ENCODE data around the gene GPRASP2.
A peak's percentile ranks its signal among the peaks of the same experiment; 100 is the strongest.
"Not testable (repeated sequence)": the region's sequence is repeated elsewhere in the genome, so short reads cannot be mapped to it uniquely, and the experiment has no call there.

The GPRASP2 gene

GRCh38 chrX:102712216-102712966 lies at the start of gene GPRASP2:
GPRASP2 (plus strand) TSS chrX:102712448; CDS start chrX:102714870, 2,422 bp downstream.
- peak; percentile 16 for DNase-seq

DNA sequence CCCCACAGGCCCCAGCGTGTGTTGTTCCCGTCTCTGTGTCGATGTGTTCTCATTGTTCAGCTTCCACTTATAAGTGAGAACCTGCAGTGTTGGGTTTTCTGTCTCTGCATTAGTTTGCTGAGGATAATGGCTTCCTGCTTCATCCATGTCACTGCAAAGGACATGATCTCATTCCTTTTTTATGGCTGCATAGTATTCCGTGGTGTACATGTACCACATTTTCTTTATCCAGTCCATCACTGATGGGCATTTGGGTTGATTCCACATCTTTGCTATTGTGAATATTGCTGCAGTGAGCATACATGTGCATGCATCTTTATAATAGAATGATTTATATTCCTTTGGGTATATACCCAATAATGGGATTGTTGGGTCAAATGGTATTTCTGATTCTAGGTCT lies 48.4 kb upstream of the GPRASP2 start:
- DNase-seq: not testable (repeated sequence)

DNA sequence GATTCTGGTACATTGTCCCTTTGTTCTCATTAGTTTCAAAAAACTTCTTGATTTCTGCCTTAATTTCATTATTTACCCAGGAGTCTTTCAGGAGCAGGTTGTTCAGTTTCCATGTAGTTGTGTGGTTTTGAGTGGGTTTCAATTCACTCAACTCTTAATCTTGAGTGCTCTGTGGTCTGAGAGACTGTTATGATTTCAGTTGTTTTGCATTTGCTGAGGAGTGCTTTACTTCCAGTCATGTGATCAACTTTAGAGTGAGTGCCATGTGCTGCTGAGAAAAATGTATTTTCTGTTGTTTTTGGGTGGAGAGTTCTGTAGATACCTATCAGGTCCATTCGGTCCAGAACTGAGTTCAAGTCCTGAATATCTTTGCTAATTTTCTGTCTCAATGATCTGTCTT lies 45.2 kb upstream of the GPRASP2 start:
- not testable (repeated sequence) for DNase-seq

GRCh38 chrX:102669526-102669925 lies 42.7 kb upstream of the GPRASP2 start:
- no peak for DNase-seq

DNA sequence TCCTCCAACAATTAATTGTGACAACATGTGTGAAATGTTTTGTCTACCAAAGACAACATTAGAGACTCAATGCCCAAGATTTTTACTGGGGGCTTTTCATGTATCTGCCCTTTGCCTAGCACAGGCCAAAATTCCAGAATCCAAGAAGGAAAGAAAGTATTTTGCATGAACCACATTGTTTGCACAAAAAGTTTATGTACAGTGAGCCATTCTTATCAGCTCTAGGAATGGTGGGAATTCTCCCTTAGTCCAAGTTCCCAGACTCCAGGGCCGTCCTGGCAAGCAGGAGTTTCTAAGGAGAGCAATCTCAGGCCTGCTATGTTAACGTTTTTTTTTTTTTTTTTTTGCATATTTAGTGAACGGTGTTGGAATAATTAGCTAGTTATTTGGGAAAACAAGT lies 39.4 kb upstream of the GPRASP2 start:
- DNase-seq: no peak

- not testable (repeated sequence) for DNase-seq
Measured at GRCh38 chrX:102677479-102677878, 34.8 kb upstream of the GPRASP2 start.

DNA sequence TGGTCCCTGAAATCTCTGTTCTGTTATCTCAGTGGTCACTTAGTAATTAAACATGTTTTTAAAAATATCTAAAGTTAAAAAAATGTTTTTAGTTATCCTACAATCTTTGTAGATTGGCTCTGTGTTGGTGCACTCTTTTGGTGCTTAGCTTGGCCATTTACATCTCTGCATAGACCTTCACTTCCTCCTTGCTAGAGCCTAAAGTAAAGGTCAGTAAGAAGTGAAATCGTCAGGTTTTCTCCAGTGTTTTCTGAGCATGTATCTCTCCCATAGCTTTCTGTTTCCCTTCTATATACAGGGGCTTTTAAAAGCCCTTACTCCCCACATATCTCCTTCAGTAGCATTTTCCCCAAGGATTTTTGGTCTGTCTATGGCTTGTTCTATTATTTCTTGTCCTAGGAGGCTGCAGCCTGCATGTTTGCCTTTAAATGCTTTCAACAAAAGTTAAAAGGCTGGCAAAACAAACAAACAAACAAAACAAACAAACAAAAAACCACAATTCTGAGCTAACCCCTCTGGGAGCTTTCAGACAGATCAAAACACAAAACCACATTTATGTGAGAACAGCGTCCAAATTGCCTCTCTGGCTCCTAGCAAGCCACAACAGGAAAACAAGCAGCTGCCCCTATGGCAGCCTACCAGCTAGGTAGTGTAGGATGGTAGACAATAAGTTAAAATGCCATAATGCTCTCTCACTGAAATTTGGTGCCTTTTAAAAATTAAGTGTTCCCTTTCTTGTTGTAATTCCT lies 27.3 kb upstream of the GPRASP2 start:
- no peak for DNase-seq

GRCh38 chrX:102694749-102695148 lies 17.5 kb upstream of the GPRASP2 start:
- no peak for DNase-seq

DNA sequence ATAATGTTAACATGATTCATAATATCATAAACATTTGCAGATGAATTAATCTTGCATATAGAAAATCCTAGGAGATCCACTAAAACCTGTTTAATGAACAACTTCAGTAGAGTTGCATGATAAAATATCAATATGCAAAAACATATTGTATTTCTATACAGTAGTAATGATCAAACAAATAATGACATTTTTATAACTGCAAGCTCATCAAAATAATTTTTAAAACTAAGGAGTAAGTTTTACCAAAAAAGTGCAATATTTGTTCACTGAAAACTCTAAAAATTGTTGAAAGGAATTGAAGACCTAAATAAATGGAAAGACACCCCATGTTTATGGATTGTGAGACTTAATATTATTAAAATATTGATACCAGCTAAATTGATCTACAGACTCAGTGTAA lies 15.9 kb upstream of the GPRASP2 start:
- DNase-seq: no peak

DNA sequence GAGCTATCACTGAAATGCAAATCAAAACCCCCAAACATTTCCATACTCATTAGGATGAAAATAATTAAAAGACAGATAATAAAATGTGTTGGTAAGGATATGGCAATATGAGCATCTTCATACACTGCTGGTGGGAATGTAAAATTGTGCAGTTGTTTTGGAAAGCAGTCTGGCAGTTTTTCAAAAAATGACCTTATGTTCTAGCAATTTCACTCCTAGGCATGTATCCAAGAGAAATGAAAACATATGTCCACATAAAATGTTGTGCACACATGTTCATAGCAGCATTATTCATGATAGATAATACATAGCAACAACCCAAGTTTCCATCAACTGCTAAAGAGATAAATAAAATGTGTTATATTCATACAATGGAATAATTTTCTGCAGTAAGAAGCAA lies 14.8 kb upstream of the GPRASP2 start:
- no peak for DNase-seq

DNA sequence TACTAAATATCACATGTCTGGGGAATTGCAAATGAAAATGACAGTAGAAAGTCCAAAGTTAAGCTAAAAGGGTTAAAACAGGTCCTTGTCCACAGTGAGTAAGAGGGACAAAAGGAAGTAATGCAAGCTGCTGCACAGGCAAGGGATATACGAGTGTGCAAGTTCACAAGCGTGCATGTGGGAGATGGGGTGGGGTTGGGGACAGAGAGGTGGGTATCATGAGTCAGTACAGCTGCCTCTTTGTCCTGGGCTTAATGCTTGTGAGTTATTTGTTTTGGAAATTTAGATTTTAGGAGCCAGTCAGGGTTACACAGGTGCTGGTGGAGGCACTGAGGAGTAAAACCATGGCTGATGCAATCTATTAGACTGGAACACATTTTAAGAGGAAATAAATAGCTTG lies 3.3 kb upstream of the GPRASP2 start:
- DNase-seq: no peak

DNA sequence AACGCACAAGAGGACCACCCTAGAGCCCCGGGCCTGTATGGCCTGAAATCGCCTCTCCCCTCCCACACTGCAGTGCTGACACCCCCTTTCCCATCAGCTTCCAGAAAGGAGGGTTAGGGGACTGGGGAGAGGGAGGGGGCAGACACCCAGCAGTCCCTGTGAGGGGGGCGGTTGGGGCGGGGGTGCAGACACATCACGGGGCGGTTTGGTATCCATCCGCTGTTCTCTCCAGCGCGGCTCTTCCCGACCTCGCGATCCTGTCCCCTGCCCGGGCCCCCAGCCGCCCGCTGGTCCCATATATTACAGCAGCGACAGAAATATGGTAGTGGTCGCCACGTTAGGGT lies 404 bp upstream of the GPRASP2 start:
- DNase-seq: no peak

DNA sequence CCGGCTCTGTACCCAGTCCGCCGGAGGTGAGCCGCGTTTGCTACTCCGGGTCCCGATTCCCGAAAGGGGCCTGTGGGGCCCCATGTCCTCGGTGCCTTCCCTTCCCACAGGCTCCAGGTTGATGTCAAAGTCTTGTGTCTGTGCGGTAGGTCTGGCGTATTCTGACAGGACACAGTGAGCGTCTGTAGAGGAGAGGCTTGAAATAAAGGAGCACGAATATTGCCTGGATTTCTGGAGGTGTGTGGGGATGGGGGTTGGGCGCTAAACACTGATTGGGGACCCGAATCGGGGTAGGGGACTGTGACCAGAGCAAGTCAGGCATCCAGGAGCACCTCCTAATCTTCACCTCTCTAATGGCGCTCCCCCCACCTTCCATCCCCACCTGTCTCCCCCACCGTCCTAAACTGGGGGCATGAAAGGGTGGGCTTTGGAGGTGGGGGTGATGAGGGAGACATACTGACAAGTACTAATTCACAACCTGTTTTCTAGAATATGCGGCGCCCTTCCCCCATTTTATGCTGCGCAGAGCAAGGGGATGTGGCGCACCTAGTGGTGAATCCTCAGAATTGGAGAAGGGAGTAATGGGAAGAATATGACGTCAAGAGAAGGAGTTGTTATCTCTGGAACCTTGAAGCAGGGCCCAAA lies 855 bp downstream of the GPRASP2 start:
- DNase-seq: peak; percentile 11

DNA sequence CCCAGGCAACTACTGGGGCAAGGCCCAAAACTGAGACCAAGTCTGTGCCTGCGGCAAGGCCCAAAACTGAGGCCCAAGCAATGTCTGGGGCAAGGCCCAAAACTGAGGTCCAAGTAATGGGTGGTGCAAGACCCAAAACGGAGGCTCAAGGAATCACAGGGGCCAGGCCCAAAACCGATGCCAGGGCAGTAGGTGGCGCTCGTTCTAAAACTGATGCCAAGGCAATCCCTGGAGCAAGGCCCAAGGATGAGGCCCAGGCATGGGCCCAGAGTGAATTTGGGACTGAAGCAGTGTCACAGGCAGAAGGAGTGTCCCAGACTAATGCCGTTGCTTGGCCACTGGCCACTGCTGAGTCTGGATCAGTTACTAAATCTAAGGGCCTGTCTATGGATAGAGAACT lies 2.7 kb downstream of the GPRASP2 start:
- DNase-seq: no peak

- DNase-seq: no peak
Measured at GRCh38 chrX:102715967-102716366, 3.7 kb downstream of the GPRASP2 start.

- peak; percentile 81 for DNase-seq
Measured at GRCh38 chrX:102720237-102721168, 8.3 kb downstream of the GPRASP2 start, which contains the start of gene GPRASP3. GPRASP3 (plus strand) TSS chrX:102720743; CDS start chrX:102748996, 28,253 bp downstream.

GRCh38 chrX:102721169-102721506 lies 8.9 kb downstream of the GPRASP2 start:
- DNase-seq: not testable (repeated sequence)

DNA sequence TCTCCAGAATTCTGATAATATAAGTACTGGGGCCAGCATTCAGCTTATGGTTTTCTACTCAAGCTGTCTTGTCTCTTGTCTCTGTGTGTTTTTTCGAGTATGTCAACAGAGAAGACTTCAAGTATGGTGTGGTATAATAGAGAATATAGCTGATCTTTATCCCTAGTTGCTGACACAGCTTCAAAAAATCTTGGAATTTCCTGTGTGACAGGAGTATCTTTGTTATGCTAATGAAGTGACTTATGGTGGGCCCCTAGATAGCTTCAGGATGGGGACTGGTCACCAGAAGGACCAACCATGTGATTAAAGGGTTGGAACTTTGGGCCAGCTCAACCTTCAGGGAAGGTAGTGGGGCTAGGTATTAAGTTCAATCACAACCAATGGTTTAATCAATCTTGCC lies 11.2 kb downstream of the GPRASP2 start:
- DNase-seq: no peak

DNA sequence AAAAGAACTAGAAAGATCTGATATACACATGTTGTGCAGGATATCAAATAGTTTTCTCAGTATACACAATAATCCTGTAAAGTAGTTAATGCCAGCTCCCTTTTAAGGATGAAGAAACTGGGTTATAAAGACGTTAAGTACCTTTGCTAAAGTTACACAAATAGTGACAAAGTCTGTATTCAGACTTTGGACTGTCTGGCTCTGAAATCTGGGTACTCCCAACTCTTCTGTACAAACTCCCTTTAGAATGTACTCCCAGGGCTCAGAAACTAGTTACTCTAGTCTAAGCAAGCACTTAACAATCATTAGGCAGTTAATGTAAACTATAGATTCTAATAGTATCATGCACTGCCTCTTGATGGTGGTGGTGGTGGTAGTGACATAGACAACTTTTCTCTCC lies 15.5 kb downstream of the GPRASP2 start:
- DNase-seq: no peak

- DNase-seq: no peak
Measured at GRCh38 chrX:102728646-102729045, 16.4 kb downstream of the GPRASP2 start.

DNA sequence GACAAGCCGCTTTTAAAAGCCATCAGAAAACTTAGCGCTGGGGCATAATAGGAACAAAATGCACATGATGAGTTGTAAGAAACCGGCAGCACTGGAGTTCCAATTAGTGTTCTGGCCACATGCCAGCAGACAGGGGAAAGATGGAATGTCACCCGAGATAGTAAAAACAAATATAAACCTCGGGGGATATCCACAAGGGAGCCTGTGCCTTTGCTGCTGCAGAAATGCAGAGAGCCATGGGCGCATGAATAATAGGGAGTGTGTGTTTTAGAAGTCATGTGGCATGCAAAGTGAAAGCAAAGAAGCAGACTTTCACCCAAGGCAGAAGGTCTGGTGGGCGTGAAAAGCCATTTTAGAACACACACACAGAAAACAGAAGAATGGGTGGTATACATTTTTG lies 27.4 kb downstream of the GPRASP2 start:
- DNase-seq: no peak

GRCh38 chrX:102744307-102744706 lies 32.1 kb downstream of the GPRASP2 start:
- no peak for DNase-seq

DNA sequence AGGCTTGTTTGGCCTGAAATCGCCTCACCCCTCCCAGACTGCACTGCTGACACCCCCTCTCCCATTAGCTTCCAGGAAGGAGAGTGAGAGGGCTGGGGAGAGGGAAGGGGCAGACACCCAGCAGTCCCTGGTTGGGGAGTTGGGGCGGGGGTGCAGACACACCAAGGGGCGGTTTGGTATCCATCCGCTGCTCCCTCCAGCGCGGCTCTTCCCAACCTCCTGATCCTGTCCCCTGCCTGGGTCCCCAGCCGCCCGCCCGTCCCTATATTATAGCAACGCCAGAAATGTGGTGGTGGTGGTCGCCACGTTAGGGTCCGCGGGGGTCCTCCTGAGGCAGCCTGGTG lies 33.2 kb downstream of the GPRASP2 start:
- DNase-seq: no peak

Measured in activated CD4-positive, alpha-beta T cell treated with anti-CD3 and anti-CD28 coated beads for 48 hours (primary cell).